Right cardiac atrium (tissue), 5 donors: ENCODE measurements around the gene LCNL1. TPM values are rescaled to one million over a fixed set of nuclear protein-coding genes. Genes with fewer than 3 reads are reported as not detected.

Experiments
- ATAC-seq, 2 donors: fragments of 200-7000 bp; cut with Tn5 transposase; one replicate each; pipeline versions ENCODE4 v1.8.0 to v1.9.1; 2020; ENCODE audit warnings: moderate library complexity in 2 of 2, mild to moderate bottlenecking in 1 of 2
- DNase-seq, 3 donors: peaks; one replicate each; pipeline ENCODE4 v3.0.0-alpha.2; 2020
- H3K27ac ChIP-seq: one replicate; pipeline ENCODE4 v1.5.1; 2013; ENCODE audit warnings: mild to moderate bottlenecking, low read length, control low read depth, moderate library complexity
- H3K27me3 ChIP-seq: one replicate; pipeline ENCODE4 v1.6.1; 2013; ENCODE audit not compliant: control insufficient read depth, insufficient read depth
- H3K4me1 ChIP-seq: one replicate; pipeline ENCODE4 v1.6.1; 2013; ENCODE audit warnings: low read length; ENCODE audit not compliant: control insufficient read depth, insufficient read depth
- H3K4me3 ChIP-seq: one replicate; pipeline ENCODE4 v1.5.1; 2013; ENCODE audit warnings: low read length, control low read depth
- H3K9me3 ChIP-seq: one replicate; pipeline ENCODE4 v1.6.1; 2013; ENCODE audit warnings: low read length; ENCODE audit not compliant: control insufficient read depth
- WGBS: extraction: QIAGEN DNeasy Blood & Tissue Kit; methylation state at CpG from one replicate; pipeline ENCODE4 v1.1.7; 2013; 5-methylcytosine and 5-hydroxymethylcytosine counted together
- intact Hi-C, 4 donors: fragments of 100-400 bp; cut with DNase I; formaldehyde crosslinking; loops; one replicate each; pipeline versions ENCODE4 v1.11.0 to v1.14.0; 2022 to 2023
- polyA plus RNA-seq: library from polyadenylated mRNA; stranded (reverse); fragments of 200-250 nt; gene quantifications from one replicate; pipeline ENCODE4 v1.2.3, GENCODE V29; 2013
- total RNA-seq, 4 donors: library from RNA; stranded (reverse); fragmentation: NEBNext Ultra II Directional; extraction: Animal tissue kit (Norgen Biotek cat#: 25700); gene quantifications; one replicate each; pipeline ENCODE4 v1.2.1, GENCODE V29; 2021
- donor health status: healthy with polysubstance abuse.
- donor health status: DM: no; HTN: yes; CAD: no.
- donor health status: DM: no; HTN: no; CAD: no.
- donor health status: DM: no; HTN: yes; CAD: no; lungs with severe emphysema.
- donor health status: DM: yes; HTN: yes; CAD: no.

The LCNL1 gene
- total and polyA plus RNA-seq, 5 donors: 2.4 to 16.7 (median 7.2) TPM

- Histone ChIP-seq H3K4me1 (no peaks in the 10 kb centered on the region), H3K27ac (no peak overlapping the region), H3K4me3 (no peak overlapping the region), H3K27me3 (no peaks in the 10 kb centered on the region), H3K9me3 (no peaks in the 10 kb centered on the region)
- WGBS: 94% methylated on average over 23 of the region's 23 CpGs
- ATAC-seq (no peak), DNase-seq (no peak)
- intact Hi-C loops: no loop called here
These were observed 39.8 kb downstream of the LCNL1 start for GRCh38 chr9:137022662-137023008.

- intact Hi-C loops: no loop called here
- Histone ChIP-seq H3K9me3 (no peaks in the 10 kb centered on the region), H3K4me1 (no peaks in the 10 kb centered on the region), H3K27ac (no peak overlapping the region), H3K27me3 (no peaks in the 10 kb centered on the region), H3K4me3 (no peak overlapping the region)
- ATAC-seq: no peak
- DNase-seq: no peak
- WGBS: 81% methylated on average over 7 of the region's 7 CpGs
These were observed 40.4 kb downstream of the LCNL1 start for GRCh38 chr9:137023157-137023556.

GRCh38 chr9:137023583-137023991, 40.8 kb downstream of the LCNL1 start:
- DNase-seq: no peak
- no peak for ATAC-seq
- intact Hi-C loops: no loop called here
- Histone ChIP-seq H3K4me3 (no peak overlapping the region), H3K27me3 (no peaks in the 10 kb centered on the region), H3K4me1 (no peaks in the 10 kb centered on the region), H3K27ac (no peak overlapping the region), H3K9me3 (no peaks in the 10 kb centered on the region)
- WGBS: 82% methylated on average over 15 of the region's 15 CpGs

GRCh38 chr9:137025517-137025966, 42.7 kb downstream of the LCNL1 start:
- DNase-seq (peak in 1 of 3 donors; percentile 77), ATAC-seq (no peak)
- WGBS: 82% methylated on average over 21 of the region's 21 CpGs
- Histone ChIP-seq H3K27ac (no peak overlapping the region), H3K27me3 (no peaks in the 10 kb centered on the region), H3K4me3 (no peak overlapping the region), H3K9me3 (no peaks in the 10 kb centered on the region), H3K4me1 (no peaks in the 10 kb centered on the region)
- intact Hi-C loops: loop anchor here in 2 of 4 donors (5.0 kb wide), 2 partner anchors 73 to 78 kb away; partner anchors contain the start of genes C8G (in 1 of the 2) and LCN12 (in 1 of the 2)

GRCh38 chr9:137026384-137026783, 43.6 kb downstream of the LCNL1 start:
- DNase-seq (no peak), ATAC-seq (no peak)
- intact Hi-C loops: loop anchor here in 2 of 4 donors (5.0 kb wide), 2 partner anchors 74 to 79 kb away; partner anchors contain the start of genes C8G (in 1 of the 2) and LCN12 (in 1 of the 2)
- WGBS: 88% methylated on average over 2 of the region's 2 CpGs
- Histone ChIP-seq H3K27me3 (no peaks in the 10 kb centered on the region), H3K4me3 (no peak overlapping the region), H3K4me1 (no peaks in the 10 kb centered on the region), H3K9me3 (no peaks in the 10 kb centered on the region), H3K27ac (no peak overlapping the region)

- Histone ChIP-seq H3K27me3 (no peaks in the 10 kb centered on the region), H3K9me3 (no peaks in the 10 kb centered on the region), H3K27ac (no peak overlapping the region), H3K4me3 (no peak overlapping the region), H3K4me1 (no peaks in the 10 kb centered on the region)
- ATAC-seq (no peak), DNase-seq (no peak)
- intact Hi-C loops: loop anchor here in 2 of 4 donors (5.0 kb wide), 2 partner anchors 75 to 80 kb away; partner anchors contain the start of genes C8G (in 1 of the 2) and LCN12 (in 1 of the 2)
- WGBS: 74% methylated on average over 4 of the region's 4 CpGs
These were observed 44.0 kb downstream of the LCNL1 start for GRCh38 chr9:137026828-137027227.

- Histone ChIP-seq H3K27ac (no peak within 1 kb of the TSS), H3K27me3 (no peaks in the 10 kb centered on the region), H3K4me3 (peak within 1 kb of the TSS; percentile 74), H3K4me1 (no peaks in the 10 kb centered on the region), H3K9me3 (no peaks in the 10 kb centered on the region)
- peak in 1 of 2 donors; percentile 6 for ATAC-seq
- DNase-seq: no peak
- intact Hi-C loops: loop anchor here in 2 of 4 donors (5.0 kb wide), 2 partner anchors 75 to 80 kb away; partner anchors contain the start of genes C8G (in 1 of the 2) and LCN12 (in 1 of the 2)
- WGBS: 3% methylated on average over 95 of the region's 95 CpGs
These were observed 44.8 kb downstream of the LCNL1 start, which contains the start of gene ABCA2 for GRCh38 chr9:137027369-137028262. ABCA2 (minus strand) TSS chr9:137028237; CDS start chr9:137028140, 97 bp downstream.

- ATAC-seq (peak; percentile 19 to 31), DNase-seq (peak; percentile 69 to 90 (median 89))
- H3K27ac ChIP-seq: no peak overlapping the region
- H3K27me3 ChIP-seq: no peaks in the 10 kb centered on the region
- intact Hi-C loops: loop anchor here in 2 of 4 donors (5.0 kb wide), 2 partner anchors 76 to 81 kb away; partner anchors contain the start of genes C8G (in 1 of the 2) and LCN12 (in 1 of the 2)
- H3K9me3 ChIP-seq: no peaks in the 10 kb centered on the region
- H3K4me1 ChIP-seq: no peaks in the 10 kb centered on the region
- WGBS: under 1% methylated on average over 98 of the region's 98 CpGs
- peak overlapping the region; percentile 74 for H3K4me3 ChIP-seq
These were observed 45.7 kb downstream of the LCNL1 start for GRCh38 chr9:137028263-137029057.

GRCh38 chr9:137029058-137029936, 46.5 kb downstream of the LCNL1 start:
- Histone ChIP-seq H3K4me3 (no peak overlapping the region), H3K27ac (no peak overlapping the region), H3K4me1 (no peaks in the 10 kb centered on the region), H3K27me3 (no peaks in the 10 kb centered on the region), H3K9me3 (no peaks in the 10 kb centered on the region)
- peak; percentile 82 to 94 (median 93) for DNase-seq
- WGBS: 36% methylated on average over 19 of the region's 19 CpGs
- peak; percentile 63 to 73 for ATAC-seq
- intact Hi-C loops: loop anchor here in 2 of 4 donors (5.0 kb wide), 2 partner anchors 77 to 82 kb away; partner anchors contain the start of genes C8G (in 1 of the 2) and LCN12 (in 1 of the 2)

GRCh38 chr9:137030006-137030405, 47.2 kb downstream of the LCNL1 start:
- intact Hi-C loops: loop anchor here in 1 of 4 donors (10.0 kb wide), 1 partner anchor 85 kb away; the partner anchor contains the start of genes C8G and FBXW5
- Histone ChIP-seq H3K27ac (no peak overlapping the region), H3K4me1 (no peaks in the 10 kb centered on the region), H3K9me3 (no peaks in the 10 kb centered on the region), H3K27me3 (no peaks in the 10 kb centered on the region), H3K4me3 (no peak overlapping the region)
- WGBS: 78% methylated on average over 15 of the region's 15 CpGs
- DNase-seq: no peak
- no peak for ATAC-seq
